Lung microvascular endothelial cell (primary cell): ENCODE data around the gene POLDIP3. TPM values are rescaled to one million over a fixed set of nuclear protein-coding genes. Genes with fewer than 3 reads are reported as not detected.

Source experiments
- DNase-seq, 2 donors: peaks; one replicate each; pipeline versions ENCODE4 v3.0.0 to v3.0.0-alpha.2; 2010; ENCODE audit warnings: low read depth in 2 of 2
- total RNA-seq: library from RNA; depleted of rRNA; stranded (reverse); fragments of >200 nt; gene quantifications from 2 replicates; pipeline ENCODE4 v1.2.1, GENCODE V29; 2014

Gene POLDIP3
- total RNA-seq = 18.7 and 20.6 TPM in 2 replicates

DNA sequence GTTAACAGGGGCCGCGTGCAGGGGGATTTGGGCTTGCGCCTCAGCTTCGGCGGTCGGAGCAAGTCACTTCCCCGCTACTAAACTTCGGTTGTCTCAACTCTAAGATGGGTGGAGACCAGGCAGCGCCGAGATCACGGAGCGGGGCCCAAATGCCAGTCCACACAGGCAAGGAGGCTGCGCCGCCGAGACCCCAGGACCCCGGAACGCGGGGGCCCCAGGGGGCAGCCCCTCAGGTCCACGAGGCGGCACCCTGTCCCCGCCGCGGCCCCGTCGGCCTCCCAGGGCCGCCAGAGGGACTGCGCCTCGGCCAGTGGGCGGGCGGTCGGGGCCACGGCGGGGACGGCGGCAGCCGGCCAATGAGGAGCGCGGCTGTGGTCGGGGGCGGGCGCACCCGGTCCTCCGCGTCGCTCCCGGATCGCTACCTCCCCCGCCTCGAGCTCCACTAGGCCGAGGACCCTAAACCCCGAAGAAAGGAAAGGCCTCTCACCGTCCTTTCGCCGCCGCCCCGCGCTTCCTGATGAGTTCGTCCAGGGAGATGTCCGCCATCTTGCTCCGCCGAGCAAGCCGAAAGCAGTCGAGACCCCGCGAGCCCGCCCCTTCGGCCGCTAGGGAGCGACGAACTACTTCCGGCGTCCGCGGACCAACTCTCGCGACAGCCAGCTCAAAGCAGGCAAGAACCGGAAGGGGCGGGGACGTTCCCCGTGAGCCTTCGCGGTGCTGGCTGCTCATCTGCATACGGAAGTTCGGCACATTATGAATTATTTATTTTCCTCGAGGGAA, at the start of gene POLDIP3:
Gene POLDIP3, minus strand, starts transcription at position 572 of the 780 bp plus-strand sequence. Its CDS starts 26 bp downstream, at position 546.
- peak; percentile 99 to 100 for DNase-seq

- DNase-seq = peak; percentile 53 to 80
Observed at GRCh38 chr22:42661985-42662831, 47.5 kb upstream of the POLDIP3 start.

- no peak for DNase-seq
Observed at GRCh38 chr22:42656578-42656977, 41.9 kb upstream of the POLDIP3 start.

DNA sequence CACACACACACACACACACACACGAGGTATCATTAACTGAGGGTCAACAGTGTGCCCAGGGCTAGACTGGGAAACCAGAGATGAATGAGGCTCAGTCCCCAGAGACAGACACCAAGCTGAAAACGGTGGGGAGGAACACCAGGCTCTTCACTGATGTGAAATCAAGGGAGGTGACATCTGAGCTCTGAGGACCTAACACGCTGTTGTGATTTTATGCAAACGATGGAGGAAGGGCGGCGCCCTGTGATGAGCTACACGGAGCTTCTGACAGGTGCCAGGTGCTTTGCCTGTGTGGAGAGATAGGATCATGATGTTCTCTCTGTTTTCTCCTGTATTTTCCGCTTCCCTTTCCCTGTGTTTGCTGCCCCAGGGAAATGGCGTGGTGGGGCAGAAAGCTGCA, 41.0 kb upstream of the POLDIP3 start:
- no peak for DNase-seq

- DNase-seq = no peak
Observed at GRCh38 chr22:42654436-42655073, 39.9 kb upstream of the POLDIP3 start.

- DNase-seq = no peak
Observed at GRCh38 chr22:42653999-42654398, 39.3 kb upstream of the POLDIP3 start.

GRCh38 chr22:42651134-42651533, 36.5 kb upstream of the POLDIP3 start:
- no peak for DNase-seq

DNA sequence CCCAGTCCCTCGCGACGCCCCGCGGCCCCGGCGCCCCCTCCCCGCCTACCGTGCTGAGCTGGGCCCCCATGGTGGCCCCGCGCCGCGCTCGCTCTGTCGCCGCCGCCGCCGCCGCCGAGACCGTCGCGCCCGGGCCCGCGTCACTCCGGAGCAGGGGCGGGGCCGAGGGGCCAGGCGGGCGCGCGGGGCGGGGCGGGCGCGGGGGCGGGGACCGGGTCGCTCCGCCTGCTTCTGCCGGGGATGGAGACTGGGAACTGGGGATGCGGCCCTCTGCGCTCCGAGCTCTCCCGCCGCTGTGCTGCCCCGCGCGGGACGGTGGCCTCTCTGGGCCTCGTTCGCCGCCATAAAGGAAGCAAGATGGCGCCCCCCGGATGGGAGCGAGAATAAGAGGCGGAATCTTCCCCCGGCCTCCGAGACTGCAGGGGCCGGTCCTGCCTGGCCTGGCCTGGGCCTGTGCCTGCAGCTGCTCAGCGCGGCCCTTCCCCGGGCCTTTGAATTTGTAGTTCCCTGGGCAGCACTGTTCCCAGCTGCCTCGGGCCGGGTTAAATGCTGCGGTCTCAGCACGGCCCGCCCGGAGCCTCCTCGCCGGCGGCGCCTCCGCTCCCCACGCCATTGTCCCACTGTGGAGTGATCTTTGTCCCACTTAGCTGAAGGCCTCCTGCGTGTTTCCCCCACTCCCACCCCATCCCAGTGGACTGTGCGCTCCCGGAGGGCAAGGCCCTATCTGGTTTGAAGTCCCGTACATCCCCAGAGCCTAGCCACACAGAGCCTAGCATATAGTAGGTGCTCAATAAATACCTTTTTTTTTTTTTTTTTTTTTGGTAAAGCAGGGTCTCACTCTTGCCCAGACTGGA, 34.8 kb upstream of the POLDIP3 start, which contains the start of gene CYB5R3:
Gene CYB5R3, minus strand, starts transcription at position 147 of the 854 bp plus-strand sequence. Its CDS starts 77 bp downstream, at position 70.
- peak; percentile 77 to 86 for DNase-seq

GRCh38 chr22:42648368-42649245, 33.9 kb upstream of the POLDIP3 start:
- peak; percentile 51 to 70 for DNase-seq

- DNase-seq = no peak
Observed at GRCh38 chr22:42648017-42648367, 33.3 kb upstream of the POLDIP3 start.

GRCh38 chr22:42646569-42647525, 32.2 kb upstream of the POLDIP3 start:
- no peak for DNase-seq

- DNase-seq = no peak
Observed at GRCh38 chr22:42645938-42646568, 31.4 kb upstream of the POLDIP3 start.

DNA sequence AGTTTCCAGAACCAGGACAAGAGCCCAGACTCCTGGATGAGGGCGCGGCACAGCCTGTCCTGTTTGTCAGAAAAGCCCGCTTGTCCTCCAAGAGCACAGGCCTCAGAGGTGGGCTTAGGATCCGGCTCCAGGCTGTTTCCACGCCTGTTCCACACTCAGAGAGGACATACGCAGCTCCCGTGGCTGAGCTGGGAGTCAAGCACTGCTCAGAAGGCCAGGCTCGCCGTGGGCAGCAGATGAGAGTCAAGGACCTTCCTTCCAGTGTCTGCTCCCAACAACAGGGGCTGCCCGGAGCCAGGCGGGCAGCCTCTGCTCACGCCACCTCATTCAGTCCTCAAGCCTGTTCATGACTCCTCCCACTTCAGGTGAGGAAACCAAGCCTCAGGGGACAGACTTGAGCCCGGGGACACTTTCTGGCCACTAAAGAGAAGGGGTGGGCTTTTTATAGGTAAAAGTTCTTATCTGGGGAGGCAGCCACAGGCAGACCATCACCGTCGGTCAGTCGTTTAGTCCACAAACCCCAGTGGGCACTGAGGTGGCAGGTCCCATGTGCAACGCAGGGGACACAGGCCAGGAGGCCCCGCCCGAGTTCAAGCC, 30.8 kb upstream of the POLDIP3 start:
- DNase-seq = peak in 1 of 2 donors; percentile 46

- peak; percentile 61 to 86 for DNase-seq
Observed at GRCh38 chr22:42644422-42645340, 30.0 kb upstream of the POLDIP3 start.

- no peak for DNase-seq
Observed at GRCh38 chr22:42643634-42644421, 29.1 kb upstream of the POLDIP3 start.
